ENCODE results near the gene BRMS1.

BRMS1 gene

DNA sequence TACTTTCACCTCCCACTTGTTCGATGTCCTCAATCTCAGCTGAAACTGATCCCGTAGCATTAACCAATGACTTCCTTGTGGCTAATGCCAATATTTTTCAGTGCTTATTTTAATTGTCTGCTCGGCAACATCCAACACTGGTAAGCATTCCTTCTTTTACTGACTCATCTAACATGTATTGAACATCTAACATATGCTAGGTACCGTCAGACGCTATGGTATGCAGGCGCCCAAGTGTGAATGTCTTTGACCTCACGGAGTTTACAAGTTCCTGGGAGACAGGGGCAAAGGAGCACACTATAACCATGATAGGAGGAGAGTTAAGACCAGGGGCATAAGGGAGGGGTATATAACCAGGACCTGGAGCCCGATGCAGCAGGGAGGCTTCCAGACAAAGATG is 1.7 kb downstream of the BRMS1 start:
- DNase-seq = no peak
- Histone ChIP-seq H4K8ac (ENCODE audit: low read length) (no peak overlapping the region), H3K9ac (ENCODE audit: low read length) (peak overlapping the region; percentile 98), H3K14ac (ENCODE audit: low read length in 2 of 2) (no peak overlapping the region), H2BK12ac (ENCODE audit: low read length in 2 of 2) (no peak overlapping the region), H2BK120ac (ENCODE audit: low read depth, low read length) (no peak overlapping the region), H3K18ac (ENCODE audit: low read depth in 1 of 2, low read length in 2 of 2) (no peak overlapping the region), H3K27ac (ENCODE audit: low read length, poor library complexity, severe bottlenecking) (peak overlapping the region; percentile 71), H2AK5ac (ENCODE audit: low read length, severe bottlenecking) (no peak overlapping the region), H3K4me2 (ENCODE audit: low read length, poor library complexity, severe bottlenecking) (peak overlapping the region; percentile 87), H3K36me3 (ENCODE audit: control insufficient read depth in 1 of 2, insufficient read depth in 2 of 2, low read depth in 1 of 2, low read length in 2 of 2) (peaks cover 42 to 47% of the 10 kb centered on the region in 2 experiments), H3K4me3 (ENCODE audit: insufficient read depth in 1 of 2, low read depth in 1 of 2, low read length in 2 of 2) (no peak overlapping the region), H3K79me1 (replicated peaks; ENCODE audit: low read length, poor library complexity, severe bottlenecking) (peaks cover 41% of the 10 kb centered on the region), H2AFZ (ENCODE audit: low read depth, low read length) (no peak overlapping the region), H2BK15ac (ENCODE audit: low read depth, poor library complexity, severe bottlenecking) (no peak overlapping the region), H2BK5ac (ENCODE audit: low read depth, low read length, poor library complexity, severe bottlenecking) (no peak overlapping the region), H3K27me3 (ENCODE audit: control insufficient read depth in 1 of 2, insufficient read depth in 1 of 2, low read length in 2 of 2) (no peaks in the 10 kb centered on the region), H4K91ac (ENCODE audit: low read length) (no peak overlapping the region), H3K23ac (ENCODE audit: low read length in 2 of 2) (no peak overlapping the region), H3K9me3 (ENCODE audit: control insufficient read depth, low read length) (no peaks in the 10 kb centered on the region), H3K4me1 (ENCODE audit: control insufficient read depth, insufficient read depth, low read depth, low read length) (peaks cover 50% of the 10 kb centered on the region), H3K4ac (ENCODE audit: low read depth in 1 of 2, low read length in 2 of 2) (no peak overlapping the region)
- WGBS = 91% methylated on average over 8 of the region's 8 CpGs

DNA sequence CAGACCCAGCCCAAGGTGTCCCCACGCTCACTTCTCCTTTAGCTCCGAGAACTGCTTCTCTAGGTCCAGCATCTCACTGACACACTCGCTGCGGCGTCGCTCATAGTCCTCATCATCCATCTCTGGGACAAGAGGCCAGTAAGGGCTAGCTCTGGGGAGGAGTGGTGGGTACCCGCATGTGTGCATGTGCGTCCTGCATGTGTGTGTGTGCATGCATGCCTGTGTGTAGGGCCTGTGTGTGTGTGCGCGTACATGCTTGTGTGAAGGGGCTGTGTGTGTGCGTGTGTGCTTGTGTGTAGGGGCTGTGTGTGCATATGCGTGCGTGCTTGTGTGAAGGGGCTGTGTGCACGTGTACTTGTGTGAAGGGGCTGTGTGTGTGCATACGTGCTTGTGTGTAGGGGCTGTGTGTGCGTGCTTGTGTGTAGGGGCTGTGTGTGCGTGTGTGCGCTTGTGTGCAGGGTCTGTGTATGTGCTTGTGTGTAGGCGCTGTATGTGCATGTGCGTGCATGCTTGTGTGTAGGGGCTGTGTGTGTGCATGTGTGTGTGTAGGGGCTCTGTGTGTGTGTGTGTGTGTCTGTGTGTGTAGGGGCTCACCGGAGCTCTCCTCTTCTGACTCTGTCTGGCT is 3.3 kb downstream of the BRMS1 start:
- Histone ChIP-seq H3K27ac (ENCODE audit: low read length, poor library complexity, severe bottlenecking) (no peak overlapping the region), H2BK120ac (ENCODE audit: low read depth, low read length) (no peak overlapping the region), H2BK15ac (ENCODE audit: low read depth, poor library complexity, severe bottlenecking) (no peak overlapping the region), H2AFZ (ENCODE audit: low read depth, low read length) (no peak overlapping the region), H3K79me1 (replicated peaks; ENCODE audit: low read length, poor library complexity, severe bottlenecking) (peaks cover 39% of the 10 kb centered on the region), H3K36me3 (ENCODE audit: control insufficient read depth in 1 of 2, insufficient read depth in 2 of 2, low read depth in 1 of 2, low read length in 2 of 2) (peaks cover 47 to 52% of the 10 kb centered on the region in 2 experiments), H4K91ac (ENCODE audit: low read length) (no peak overlapping the region), H4K8ac (ENCODE audit: low read length) (peak overlapping the region; percentile 16), H3K4me1 (ENCODE audit: control insufficient read depth, insufficient read depth, low read depth, low read length) (peaks cover 59% of the 10 kb centered on the region), H3K14ac (ENCODE audit: low read length in 2 of 2) (no peak overlapping the region), H3K9ac (ENCODE audit: low read length) (no peak overlapping the region), H3K18ac (ENCODE audit: low read depth in 1 of 2, low read length in 2 of 2) (no peak overlapping the region), H2BK12ac (ENCODE audit: low read length in 2 of 2) (no peak overlapping the region), H2BK5ac (ENCODE audit: low read depth, low read length, poor library complexity, severe bottlenecking) (no peak overlapping the region), H3K27me3 (ENCODE audit: control insufficient read depth in 1 of 2, insufficient read depth in 1 of 2, low read length in 2 of 2) (no peaks in the 10 kb centered on the region), H3K4me2 (ENCODE audit: low read length, poor library complexity, severe bottlenecking) (no peak overlapping the region), H3K4ac (ENCODE audit: low read depth in 1 of 2, low read length in 2 of 2) (no peak overlapping the region), H3K23ac (ENCODE audit: low read length in 2 of 2) (no peak overlapping the region), H2AK5ac (ENCODE audit: low read length, severe bottlenecking) (no peak overlapping the region), H3K9me3 (ENCODE audit: control insufficient read depth, low read length) (no peaks in the 10 kb centered on the region), H3K4me3 (ENCODE audit: insufficient read depth in 1 of 2, low read depth in 1 of 2, low read length in 2 of 2) (peak overlapping the region in 1 of 2 experiments; percentile 24)
- 95% methylated on average over 18 of the region's 21 CpGs for WGBS
- no peak for DNase-seq

DNA sequence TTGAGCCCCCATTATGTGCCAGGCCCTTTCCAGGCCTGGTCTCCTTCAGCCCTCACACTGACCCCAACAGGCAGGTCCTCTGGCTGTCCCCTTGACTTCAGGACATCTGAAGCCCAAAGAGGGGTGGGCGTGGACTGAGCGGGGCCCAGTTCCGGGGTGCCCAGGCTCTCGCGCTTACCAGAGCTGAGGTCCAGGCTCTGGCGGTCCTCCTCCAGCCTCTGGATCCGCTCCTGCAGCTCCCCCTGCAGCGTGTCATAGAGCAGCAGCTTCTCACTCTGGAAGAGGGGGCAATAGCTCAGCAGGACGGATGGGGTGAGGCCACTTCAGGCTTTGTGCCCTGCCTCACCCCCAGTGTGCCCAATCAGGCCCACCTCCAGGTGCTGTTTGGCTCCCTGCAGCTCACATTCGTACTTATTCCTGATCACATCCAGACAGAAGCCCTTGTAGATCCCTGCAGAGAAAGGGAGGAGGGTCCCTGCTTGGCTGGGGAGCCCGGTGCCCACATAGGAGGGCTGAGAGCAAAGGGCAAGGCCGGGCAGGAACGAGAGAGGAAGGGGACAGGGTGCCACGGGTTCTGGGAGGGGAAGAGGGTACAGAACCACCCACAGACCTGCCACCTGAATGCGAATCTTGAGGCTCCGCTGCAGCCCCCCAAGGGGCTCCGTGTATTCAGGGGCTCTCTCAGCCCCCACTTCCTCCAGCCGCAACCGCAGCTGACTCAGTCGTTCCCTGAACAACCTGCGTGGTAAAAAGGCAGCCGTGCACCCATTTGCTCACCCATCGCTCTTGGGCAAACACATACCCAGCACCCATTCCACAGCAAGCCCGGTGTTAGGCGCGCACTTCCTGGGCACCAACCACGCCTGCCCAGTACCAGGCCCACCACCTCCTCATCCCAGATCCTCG is 4.1 kb downstream of the BRMS1 start:
- Histone ChIP-seq H3K36me3 (ENCODE audit: control insufficient read depth in 1 of 2, insufficient read depth in 2 of 2, low read depth in 1 of 2, low read length in 2 of 2) (peaks cover 47 to 52% of the 10 kb centered on the region in 2 experiments), H2AFZ (ENCODE audit: low read depth, low read length) (no peak overlapping the region), H3K4me3 (ENCODE audit: insufficient read depth in 1 of 2, low read depth in 1 of 2, low read length in 2 of 2) (no peak overlapping the region), H3K27me3 (ENCODE audit: control insufficient read depth in 1 of 2, insufficient read depth in 1 of 2, low read length in 2 of 2) (no peaks in the 10 kb centered on the region), H4K8ac (ENCODE audit: low read length) (no peak overlapping the region), H3K4me1 (ENCODE audit: control insufficient read depth, insufficient read depth, low read depth, low read length) (peaks cover 56% of the 10 kb centered on the region), H2AK5ac (ENCODE audit: low read length, severe bottlenecking) (no peak overlapping the region), H3K18ac (ENCODE audit: low read depth in 1 of 2, low read length in 2 of 2) (no peak overlapping the region), H3K4me2 (ENCODE audit: low read length, poor library complexity, severe bottlenecking) (no peak overlapping the region), H3K9me3 (ENCODE audit: control insufficient read depth, low read length) (no peaks in the 10 kb centered on the region), H3K23ac (ENCODE audit: low read length in 2 of 2) (no peak overlapping the region), H2BK12ac (ENCODE audit: low read length in 2 of 2) (no peak overlapping the region), H2BK15ac (ENCODE audit: low read depth, poor library complexity, severe bottlenecking) (no peak overlapping the region), H3K79me1 (replicated peaks; ENCODE audit: low read length, poor library complexity, severe bottlenecking) (peaks cover 31% of the 10 kb centered on the region), H3K27ac (ENCODE audit: low read length, poor library complexity, severe bottlenecking) (no peak overlapping the region), H2BK5ac (ENCODE audit: low read depth, low read length, poor library complexity, severe bottlenecking) (no peak overlapping the region), H3K14ac (ENCODE audit: low read length in 2 of 2) (no peak overlapping the region), H4K91ac (ENCODE audit: low read length) (no peak overlapping the region), H3K4ac (ENCODE audit: low read depth in 1 of 2, low read length in 2 of 2) (no peak overlapping the region), H2BK120ac (ENCODE audit: low read depth, low read length) (no peak overlapping the region), H3K9ac (ENCODE audit: low read length) (no peak overlapping the region)
- DNase-seq = no peak
- 96% methylated on average over 26 of the region's 28 CpGs for WGBS

DNA sequence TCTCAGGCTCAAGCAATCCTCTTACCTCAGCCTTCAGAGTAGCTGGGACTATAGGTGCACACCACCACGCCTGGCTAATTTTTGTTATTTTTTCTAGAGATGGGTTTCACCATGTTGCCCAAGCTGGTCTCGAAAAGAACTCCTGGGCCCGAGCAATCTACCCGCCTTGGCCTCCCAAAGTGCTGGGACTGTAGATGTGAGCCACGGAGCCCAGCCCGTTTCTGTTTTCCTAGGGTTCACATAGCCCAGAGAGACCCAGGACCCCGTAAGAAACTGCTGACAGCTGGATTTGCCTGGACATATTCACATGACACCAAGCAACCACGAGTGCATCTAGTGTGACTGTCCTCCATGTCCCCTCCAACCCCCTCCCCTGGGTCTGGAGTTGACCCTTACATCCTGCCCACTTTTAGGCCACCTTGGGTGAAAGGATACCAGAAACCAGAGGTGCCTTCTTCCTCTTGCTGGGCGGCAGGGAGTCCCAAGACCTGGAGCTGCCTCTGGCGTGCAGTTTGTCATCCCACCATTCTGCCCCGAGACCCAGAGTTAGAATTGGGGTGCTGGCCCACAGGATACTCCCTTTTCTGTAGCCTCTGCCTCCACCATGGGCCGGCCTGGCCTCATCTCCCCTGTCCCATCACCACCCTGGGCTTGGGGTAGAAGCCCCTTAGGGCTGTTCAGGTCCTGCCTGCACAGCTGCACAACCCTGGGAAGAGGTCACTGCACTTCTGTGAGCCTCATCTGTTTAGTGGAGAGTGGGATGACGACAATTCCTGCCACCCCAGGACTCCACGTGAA is 5.0 kb downstream of the BRMS1 start:
- Histone ChIP-seq H2BK12ac (ENCODE audit: low read length in 2 of 2) (no peak overlapping the region), H3K18ac (ENCODE audit: low read depth in 1 of 2, low read length in 2 of 2) (no peak overlapping the region), H3K9ac (ENCODE audit: low read length) (peak overlapping the region; percentile 0), H2BK15ac (ENCODE audit: low read depth, poor library complexity, severe bottlenecking) (no peak overlapping the region), H2AK5ac (ENCODE audit: low read length, severe bottlenecking) (no peak overlapping the region), H3K27me3 (ENCODE audit: control insufficient read depth in 1 of 2, insufficient read depth in 1 of 2, low read length in 2 of 2) (no peaks in the 10 kb centered on the region), H2BK120ac (ENCODE audit: low read depth, low read length) (no peak overlapping the region), H3K9me3 (ENCODE audit: control insufficient read depth, low read length) (no peaks in the 10 kb centered on the region), H4K91ac (ENCODE audit: low read length) (no peak overlapping the region), H2BK5ac (ENCODE audit: low read depth, low read length, poor library complexity, severe bottlenecking) (no peak overlapping the region), H3K36me3 (ENCODE audit: control insufficient read depth in 1 of 2, insufficient read depth in 2 of 2, low read depth in 1 of 2, low read length in 2 of 2) (peaks cover 47 to 52% of the 10 kb centered on the region in 2 experiments), H3K4me3 (ENCODE audit: insufficient read depth in 1 of 2, low read depth in 1 of 2, low read length in 2 of 2) (no peak overlapping the region), H3K4me1 (ENCODE audit: control insufficient read depth, insufficient read depth, low read depth, low read length) (peaks cover 57% of the 10 kb centered on the region), H3K27ac (ENCODE audit: low read length, poor library complexity, severe bottlenecking) (no peak overlapping the region), H3K4me2 (ENCODE audit: low read length, poor library complexity, severe bottlenecking) (no peak overlapping the region), H3K14ac (ENCODE audit: low read length in 2 of 2) (no peak overlapping the region), H3K79me1 (replicated peaks; ENCODE audit: low read length, poor library complexity, severe bottlenecking) (peaks cover 28% of the 10 kb centered on the region), H3K23ac (ENCODE audit: low read length in 2 of 2) (no peak overlapping the region), H3K4ac (ENCODE audit: low read depth in 1 of 2, low read length in 2 of 2) (no peak overlapping the region), H2AFZ (ENCODE audit: low read depth, low read length) (no peak overlapping the region), H4K8ac (ENCODE audit: low read length) (no peak overlapping the region)
- DNase-seq = no peak
- WGBS = 83% methylated on average over 14 of the region's 14 CpGs
